ENCODE results near the gene PHTF1. TPM values are rescaled to one million over a fixed set of nuclear protein-coding genes. Genes with fewer than 3 reads are reported as not detected.

The PHTF1 gene
- total RNA-seq, 2 donors from 2014 or later, result 11.7 to 13.4 TPM

DNA sequence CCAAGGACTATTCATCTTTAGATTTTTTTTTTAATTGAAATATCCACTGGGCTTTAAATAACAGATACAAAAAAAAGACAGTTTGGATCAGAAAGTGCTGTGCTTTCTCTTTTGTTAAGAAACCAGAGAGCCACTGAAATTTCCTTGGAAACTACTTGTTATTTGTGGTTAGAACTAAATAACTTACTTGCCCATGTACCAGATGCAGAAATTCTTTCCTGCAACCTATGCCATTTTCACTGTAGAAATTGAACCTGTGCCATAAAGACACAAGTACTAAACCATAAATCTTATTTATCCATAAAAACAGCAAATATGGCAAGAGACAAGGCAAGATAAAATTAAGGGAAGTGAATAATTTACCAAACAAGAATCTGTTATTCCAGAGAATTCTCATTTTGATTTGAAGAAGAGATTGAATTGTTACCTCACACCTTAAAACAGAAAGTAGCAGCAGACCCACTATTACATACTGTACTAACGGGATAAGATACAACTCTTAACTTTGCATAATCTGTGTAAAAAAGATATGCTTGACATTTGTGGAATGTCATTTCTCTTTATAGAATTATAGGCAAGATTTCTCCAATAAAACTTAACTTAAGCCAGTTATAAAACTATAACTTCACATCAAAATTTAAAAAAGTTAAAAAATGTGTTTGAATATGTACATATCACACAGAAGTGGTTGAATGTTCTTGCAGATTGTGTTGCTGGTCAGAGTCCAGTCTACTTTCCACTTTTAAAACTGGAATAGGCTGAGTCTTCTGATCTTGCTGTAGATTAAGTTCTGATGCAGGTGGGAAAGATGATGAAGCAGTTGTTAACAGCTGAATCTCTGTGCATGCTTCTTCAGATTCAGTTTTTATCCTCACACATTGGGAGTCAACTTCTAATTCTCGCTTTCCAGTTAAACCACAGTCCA lies 6.3 kb upstream of the PHTF1 start:
- DNase-seq (ENCODE audit: low spot score), result no peak
- H3K4me3 ChIP-seq, result no peak overlapping the region
- TF ChIP-seq POLR2AphosphoS5 (IDR thresholded peaks at IDR 0.05) (no peak), POLR2A (IDR thresholded peaks at IDR 0.05) (no peak)
- TF ChIP-seq, protein P1, sequence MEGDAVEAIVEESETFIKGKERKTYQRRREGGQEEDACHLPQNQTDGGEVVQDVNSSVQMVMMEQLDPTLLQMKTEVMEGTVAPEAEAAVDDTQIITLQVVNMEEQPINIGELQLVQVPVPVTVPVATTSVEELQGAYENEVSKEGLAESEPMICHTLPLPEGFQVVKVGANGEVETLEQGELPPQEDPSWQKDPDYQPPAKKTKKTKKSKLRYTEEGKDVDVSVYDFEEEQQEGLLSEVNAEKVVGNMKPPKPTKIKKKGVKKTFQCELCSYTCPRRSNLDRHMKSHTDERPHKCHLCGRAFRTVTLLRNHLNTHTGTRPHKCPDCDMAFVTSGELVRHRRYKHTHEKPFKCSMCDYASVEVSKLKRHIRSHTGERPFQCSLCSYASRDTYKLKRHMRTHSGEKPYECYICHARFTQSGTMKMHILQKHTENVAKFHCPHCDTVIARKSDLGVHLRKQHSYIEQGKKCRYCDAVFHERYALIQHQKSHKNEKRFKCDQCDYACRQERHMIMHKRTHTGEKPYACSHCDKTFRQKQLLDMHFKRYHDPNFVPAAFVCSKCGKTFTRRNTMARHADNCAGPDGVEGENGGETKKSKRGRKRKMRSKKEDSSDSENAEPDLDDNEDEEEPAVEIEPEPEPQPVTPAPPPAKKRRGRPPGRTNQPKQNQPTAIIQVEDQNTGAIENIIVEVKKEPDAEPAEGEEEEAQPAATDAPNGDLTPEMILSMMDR (IDR thresholded peaks at IDR 0.05), result no peak
- no peaks in the 10 kb centered on the region for H3K36me3 ChIP-seq
- H3K27ac ChIP-seq, result no peak overlapping the region
- 77% methylated on average over 2 of the region's 2 CpGs for WGBS
- no peaks in the 10 kb centered on the region for H3K9me3 ChIP-seq
- intact Hi-C loops (cut with DNase I), result no loop called here
- no peaks in the 10 kb centered on the region for H3K27me3 ChIP-seq (replicated peaks; ENCODE audit: insufficient read depth)
- H3K4me1 ChIP-seq (replicated peaks), result no peaks in the 10 kb centered on the region

DNA sequence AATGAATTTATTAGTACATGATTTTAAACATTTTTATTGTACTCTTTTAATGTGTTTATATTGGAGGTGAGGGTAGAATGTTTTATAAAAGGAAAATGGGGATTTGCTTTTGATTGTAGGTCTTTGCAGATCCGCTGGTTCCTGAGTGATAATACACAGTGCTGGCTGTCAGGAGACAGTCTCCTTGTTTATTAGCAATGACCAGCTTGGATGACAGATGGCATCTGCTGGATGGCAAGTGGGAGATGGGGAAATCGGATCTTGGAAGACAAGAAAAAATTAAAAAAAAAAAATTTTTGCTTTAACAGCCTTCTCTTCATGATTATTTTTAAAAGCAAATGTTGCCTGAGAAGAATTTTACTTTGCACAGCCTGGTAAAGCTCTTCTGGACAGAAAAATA lies 4.4 kb upstream of the PHTF1 start:
- no peaks in the 10 kb centered on the region for H3K4me1 ChIP-seq (replicated peaks)
- WGBS, result 69% methylated on average over 2 of the region's 2 CpGs
- TF ChIP-seq POLR2A (IDR thresholded peaks at IDR 0.05) (no peak), POLR2AphosphoS5 (IDR thresholded peaks at IDR 0.05) (no peak)
- TF ChIP-seq, protein P1 (IDR thresholded peaks at IDR 0.05), result no peak
- no peak for DNase-seq (ENCODE audit: low spot score)
- H3K9me3 ChIP-seq, result no peaks in the 10 kb centered on the region
- no peaks in the 10 kb centered on the region for H3K27me3 ChIP-seq (replicated peaks; ENCODE audit: insufficient read depth)
- intact Hi-C loops (cut with DNase I), result loop anchor here (5.0 kb wide), 1 partner anchor 39 kb away; no protein-coding TSS in a partner anchor
- H3K36me3 ChIP-seq, result no peaks in the 10 kb centered on the region
- no peak overlapping the region for H3K4me3 ChIP-seq
- no peak overlapping the region for H3K27ac ChIP-seq

DNA sequence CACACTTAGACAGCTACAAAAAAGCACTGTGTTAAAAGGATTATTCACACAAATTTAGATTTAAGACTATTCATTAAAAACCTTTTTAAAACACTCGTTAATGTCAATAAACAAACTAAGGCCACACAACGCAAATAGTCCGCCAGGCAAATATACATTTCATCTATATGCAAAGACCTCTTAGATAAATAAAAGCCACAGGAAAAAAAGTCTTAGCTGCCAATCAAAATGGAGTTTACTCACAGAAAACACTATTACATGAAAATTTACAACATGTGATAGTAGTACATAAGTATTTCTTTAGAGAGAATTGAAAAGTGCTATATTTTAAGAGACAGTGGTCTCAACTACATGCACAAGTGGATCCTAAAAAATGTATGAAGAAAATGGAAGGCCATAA lies 2.7 kb upstream of the PHTF1 start:
- no peaks in the 10 kb centered on the region for H3K36me3 ChIP-seq
- H3K4me1 ChIP-seq (replicated peaks), result no peaks in the 10 kb centered on the region
- DNase-seq (ENCODE audit: low spot score), result no peak
- TF ChIP-seq, protein P1 (IDR thresholded peaks at IDR 0.05), result no peak
- TF ChIP-seq POLR2AphosphoS5 (IDR thresholded peaks at IDR 0.05) (no peak), POLR2A (IDR thresholded peaks at IDR 0.05) (no peak)
- H3K27ac ChIP-seq, result no peak overlapping the region
- 83% methylated on average over 3 of the region's 3 CpGs for WGBS
- intact Hi-C loops (cut with DNase I), result loop anchor here (5.0 kb wide), 1 partner anchor 40 kb away; no protein-coding TSS in a partner anchor
- no peaks in the 10 kb centered on the region for H3K9me3 ChIP-seq
- no peaks in the 10 kb centered on the region for H3K27me3 ChIP-seq (replicated peaks; ENCODE audit: insufficient read depth)
- H3K4me3 ChIP-seq, result no peak overlapping the region

DNA sequence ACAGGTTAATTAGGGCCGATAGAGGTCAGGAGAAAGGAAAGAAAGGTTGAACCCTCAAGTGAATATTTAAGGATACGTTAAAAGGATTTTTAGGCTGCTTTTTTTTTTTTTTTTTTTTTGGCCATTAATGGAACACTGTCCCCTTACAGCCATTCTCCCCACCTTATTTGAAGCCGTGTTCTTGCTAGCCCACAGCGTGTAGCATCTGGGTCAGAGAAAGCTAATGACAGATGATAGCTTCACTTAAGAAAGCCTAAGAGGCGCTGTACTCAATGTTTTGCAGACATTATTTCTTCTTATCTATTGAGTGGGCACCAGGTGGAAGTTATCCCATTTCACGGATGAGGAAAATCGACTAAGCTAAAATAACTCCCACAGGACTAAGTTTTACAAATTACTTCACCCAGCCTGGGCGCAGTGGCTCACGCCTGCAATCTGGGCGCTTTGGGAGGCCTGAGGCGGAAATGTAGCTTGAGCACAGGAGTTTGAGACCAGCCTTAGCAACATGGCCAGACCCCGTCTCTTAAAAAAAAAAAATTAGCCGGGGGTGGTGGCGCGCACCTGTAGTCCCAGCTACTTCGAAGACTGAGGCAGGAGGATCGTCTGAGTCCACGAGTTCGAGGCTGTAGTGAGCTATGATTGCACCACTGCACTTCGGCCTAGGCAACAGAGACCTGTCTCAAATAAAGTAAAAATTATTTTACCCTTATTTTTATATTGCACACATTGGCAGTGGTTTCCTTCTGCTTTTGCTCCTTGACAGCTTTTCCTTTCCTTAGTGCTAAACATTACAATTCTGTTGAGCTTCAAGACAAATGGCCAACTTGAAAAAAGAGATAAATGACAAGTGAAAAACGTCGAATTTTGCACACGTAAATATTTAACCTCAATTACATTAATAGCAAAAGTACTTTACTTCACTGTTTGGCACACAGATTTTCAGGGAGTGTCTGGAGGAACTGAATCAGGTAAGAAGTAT lies 1.1 kb upstream of the PHTF1 start:
- 76% methylated on average over 23 of the region's 23 CpGs for WGBS
- H3K27ac ChIP-seq, result peak overlapping the region; percentile 82 to 93

More for the DNA sequence above, 1.1 kb upstream of the PHTF1 start:
- intact Hi-C loops (cut with DNase I), result loop anchor here (5.0 kb wide), 1 partner anchor 42 kb away; no protein-coding TSS in a partner anchor
- Histone ChIP-seq H3K27me3 (replicated peaks; ENCODE audit: insufficient read depth) (no peaks in the 10 kb centered on the region), H3K4me3 (peak overlapping the region; percentile 59 to 85), H3K9me3 (no peaks in the 10 kb centered on the region), H3K4me1 (replicated peaks) (no peaks in the 10 kb centered on the region), H3K36me3 (no peaks in the 10 kb centered on the region)
- no peak for DNase-seq (ENCODE audit: low spot score)
- TF ChIP-seq POLR2A (IDR thresholded peaks at IDR 0.05) (no peak), POLR2AphosphoS5 (IDR thresholded peaks at IDR 0.05) (no peak)
- TF ChIP-seq, protein P1 (IDR thresholded peaks at IDR 0.05), result no peak

Data from prostate gland (tissue), 2 donors.